GM18511 (cell line): ENCODE measurements around the gene NMNAT3.
A peak's percentile ranks its signal among the peaks of the same experiment; 100 is the strongest.

Source experiments
- ATAC-seq: cut with Tn5 transposase; IDR thresholded peaks from one replicate; pipeline ENCODE4 v1.9.1; 2021; ENCODE audit warnings: mild to moderate bottlenecking, moderate library complexity; ENCODE audit not compliant: unreplicated experiment

The NMNAT3 gene

GRCh38 chr3:139552632-139553365 is 125.0 kb downstream of the NMNAT3 start:
- no peak for ATAC-seq

- ATAC-seq, result no peak
Measured at GRCh38 chr3:139548801-139549200, 129.0 kb downstream of the NMNAT3 start.

GRCh38 chr3:139547666-139548065 is 130.1 kb downstream of the NMNAT3 start:
- ATAC-seq, result no peak

- no peak for ATAC-seq
Measured at GRCh38 chr3:139546772-139547171, 131.0 kb downstream of the NMNAT3 start.

GRCh38 chr3:139541532-139542288 is 136.1 kb downstream of the NMNAT3 start:
- ATAC-seq, result no peak

- no peak for ATAC-seq
Measured at GRCh38 chr3:139540651-139541531, 136.9 kb downstream of the NMNAT3 start.

GRCh38 chr3:139538733-139539132 is 139.0 kb downstream of the NMNAT3 start:
- ATAC-seq, result no peak

- no peak for ATAC-seq
Measured at GRCh38 chr3:139537795-139538621, 139.8 kb downstream of the NMNAT3 start.

- ATAC-seq, result no peak
Measured at GRCh38 chr3:139537361-139537760, 140.4 kb downstream of the NMNAT3 start.

- ATAC-seq, result no peak
Measured at GRCh38 chr3:139534992-139535879, 142.5 kb downstream of the NMNAT3 start.

GRCh38 chr3:139534455-139534812 is 143.3 kb downstream of the NMNAT3 start:
- peak; percentile 86 for ATAC-seq

- peak; percentile 75 for ATAC-seq
Measured at GRCh38 chr3:139533781-139534454, 143.9 kb downstream of the NMNAT3 start.

- ATAC-seq, result no peak
Measured at GRCh38 chr3:139532976-139533375, 144.8 kb downstream of the NMNAT3 start.

- no peak for ATAC-seq
Measured at GRCh38 chr3:139530717-139531116, 147.1 kb downstream of the NMNAT3 start.

GRCh38 chr3:139529662-139530061 is 148.1 kb downstream of the NMNAT3 start:
- no peak for ATAC-seq

GRCh38 chr3:139528924-139529323 is 148.8 kb downstream of the NMNAT3 start:
- ATAC-seq, result no peak

- no peak for ATAC-seq
Measured at GRCh38 chr3:139528281-139528680, 149.5 kb downstream of the NMNAT3 start.

- ATAC-seq, result no peak
Measured at GRCh38 chr3:139527265-139527664, 150.5 kb downstream of the NMNAT3 start.

- ATAC-seq, result no peak
Measured at GRCh38 chr3:139526146-139526545, 151.6 kb downstream of the NMNAT3 start.
